Thyroid gland (tissue), 4 donors: Measurements from ENCODE around the gene BCAS3. TPM values are rescaled to one million over a fixed set of nuclear protein-coding genes. Genes with fewer than 3 reads are reported as not detected.

ENCODE experiments used
- DNase-seq, 2 donors: peaks; one replicate each; pipeline ENCODE4 v3.0.0-alpha.2; 2019
- H3K27ac ChIP-seq, 3 donors: fragments of 200-600 bp; sonication (generic); 1 replicate in 2 of 3; 2 replicates in 1 of 3; pipeline ENCODE4 v1.5.1; 2016 to 2019; ENCODE audit warnings: mild to moderate bottlenecking in 1 of 3, moderate library complexity in 1 of 3
- H3K27me3 ChIP-seq: fragments of 200-600 bp; sonication (generic); one replicate; pipeline ENCODE4 v1.5.1; 2019
- H3K36me3 ChIP-seq, 2 donors: fragments of 200-600 bp; sonication (generic); one replicate each; pipeline ENCODE4 v1.5.1; 2016 to 2019
- H3K4me1 ChIP-seq, 2 donors: fragments of 200-600 bp; sonication (generic); one replicate each; pipeline ENCODE4 v1.5.1; 2017 to 2019
- H3K4me3 ChIP-seq, 3 donors: fragments of 200-600 bp; sonication (generic); replicated peaks in 1 of 3; 1 replicate in 2 of 3; 2 replicates in 1 of 3; pipeline ENCODE4 v1.5.1; 2016; ENCODE audit warnings: mild to moderate bottlenecking in 1 of 3
- H3K9me3 ChIP-seq: fragments of 200-600 bp; sonication (generic); one replicate; pipeline ENCODE4 v1.5.1; 2017
- CTCF ChIP-seq, 6 experiments: fragments of 200-600 bp in 3 of 6; fragments of 450-650 bp in 3 of 6; sonication (generic) in 3 of 6; IDR thresholded peaks; one replicate each; pipeline ENCODE4 v1.5.1; 2016 to 2019; ENCODE audit warnings: antibody characterized with exemption in 6 of 6, mild to moderate bottlenecking in 2 of 6, inconsistent platforms in 1 of 6, moderate library complexity in 1 of 6
- POLR2A ChIP-seq, 2 donors: fragments of 450-650 bp; IDR thresholded peaks; one replicate each; pipeline ENCODE4 v1.6.1; 2017; ENCODE audit warnings: antibody characterized with exemption in 2 of 2, mild to moderate bottlenecking in 2 of 2, moderate library complexity in 1 of 2
- WGBS, 2 donors: methylation state at CpG; one replicate each; pipeline ENCODE4 v1.1.5; 2017; 5-methylcytosine and 5-hydroxymethylcytosine counted together
- intact Hi-C: fragments of 100-400 bp; cut with DNase I; formaldehyde crosslinking; loops from one replicate; pipeline ENCODE4 v1.15.1; 2023
- total RNA-seq, 4 donors: library from RNA; depleted of rRNA; stranded (reverse); fragments of >200 nt; gene quantifications; one replicate each; pipeline ENCODE4 v1.2.3, GENCODE V29; 2016

Gene BCAS3
- total RNA-seq, 4 donors from 2014 or later: 41.8 to 78.7 (median 51.6) TPM

GRCh38 chr17:61360318-61360943 lies 682.8 kb downstream of the BCAS3 start:
- H3K9me3 ChIP-seq: no peaks in the 10 kb centered on the region
- TF ChIP-seq CTCF (IDR thresholded peaks at IDR 0.05) (no peak), POLR2A (IDR thresholded peaks at IDR 0.05) (no peak)

GRCh38 chr17:61361084-61361483 lies 683.4 kb downstream of the BCAS3 start:
- intact Hi-C loops: no loop called here
- no peak for DNase-seq
- no peak for TF ChIP-seq POLR2A (IDR thresholded peaks at IDR 0.05)
- 91 to 93% methylated on average over 2 of the region's 2 CpGs for WGBS, 2 donors
- Histone ChIP-seq H3K27me3 (no peaks in the 10 kb centered on the region), H3K4me3 (no peak overlapping the region), H3K27ac (no peak overlapping the region), H3K4me1 (peaks cover 7 to 9% of the 10 kb centered on the region in 2 donors), H3K36me3 (no peaks in the 10 kb centered on the region), H3K9me3 (no peaks in the 10 kb centered on the region)

More at GRCh38 chr17:61360318-61360943, 682.8 kb downstream of the BCAS3 start:
- Histone ChIP-seq H3K36me3 (no peaks in the 10 kb centered on the region), H3K4me3 (no peak overlapping the region), H3K27me3 (no peaks in the 10 kb centered on the region), H3K4me1 (peaks cover 8 to 15% of the 10 kb centered on the region in 2 donors), H3K27ac (no peak overlapping the region)
- WGBS, 2 donors: 96 to 100% methylated on average over 3 of the region's 3 CpGs
- no peak for DNase-seq
- intact Hi-C loops: no loop called here

- 89 to 95% methylated on average over 5 of the region's 5 CpGs for WGBS, 2 donors
- Histone ChIP-seq H3K27me3 (no peaks in the 10 kb centered on the region), H3K4me3 (no peak overlapping the region), H3K36me3 (no peaks in the 10 kb centered on the region), H3K27ac (no peak overlapping the region), H3K9me3 (no peaks in the 10 kb centered on the region), H3K4me1 (peaks cover 5 to 8% of the 10 kb centered on the region in 2 donors)
- no peak for DNase-seq
- TF ChIP-seq CTCF (IDR thresholded peaks at IDR 0.05): no peak
- intact Hi-C loops: no loop called here
Observed at GRCh38 chr17:61362396-61362795, 684.7 kb downstream of the BCAS3 start.

GRCh38 chr17:61362852-61363600 lies 685.4 kb downstream of the BCAS3 start:
- TF ChIP-seq POLR2A (IDR thresholded peaks at IDR 0.05) (no peak), CTCF (IDR thresholded peaks at IDR 0.05) (no peak)
- 91 to 95% methylated on average over 9 of the region's 9 CpGs for WGBS, 2 donors
- peaks cover 12 to 14% of the 10 kb centered on the region in 2 donors for H3K4me1 ChIP-seq
- no peak overlapping the region for H3K27ac ChIP-seq
- no peaks in the 10 kb centered on the region for H3K27me3 ChIP-seq
- intact Hi-C loops: no loop called here
- H3K9me3 ChIP-seq: no peaks in the 10 kb centered on the region
- H3K4me3 ChIP-seq: no peak overlapping the region
- H3K36me3 ChIP-seq: no peaks in the 10 kb centered on the region
- DNase-seq: no peak

- peaks cover 20 to 23% of the 10 kb centered on the region in 2 donors for H3K4me1 ChIP-seq
- H3K36me3 ChIP-seq: no peaks in the 10 kb centered on the region
- TF ChIP-seq CTCF (IDR thresholded peaks at IDR 0.05): no peak
- TF ChIP-seq POLR2A (IDR thresholded peaks at IDR 0.05): no peak
- intact Hi-C loops: no loop called here
- DNase-seq: no peak
- H3K27ac ChIP-seq: no peak overlapping the region
- WGBS, 2 donors: 96 to 98% methylated on average over 13 of the region's 13 CpGs
- H3K9me3 ChIP-seq: no peaks in the 10 kb centered on the region
- H3K27me3 ChIP-seq: no peaks in the 10 kb centered on the region
- no peak overlapping the region for H3K4me3 ChIP-seq
Observed at GRCh38 chr17:61363601-61364462, 686.2 kb downstream of the BCAS3 start.
